GM23248 (cell line): ENCODE results near the gene ATAD3A. TPM values are rescaled to one million over a fixed set of nuclear protein-coding genes. Genes with fewer than 3 reads are reported as not detected.
"Not testable (repeated sequence)": the region's sequence is repeated elsewhere in the genome, so short reads cannot be mapped to it uniquely, and the experiment has no call there.

ENCODE experiments used
- DNase-seq: peaks from one replicate; pipeline ENCODE4 v3.0.0-alpha.2; 2015
- H2AFZ ChIP-seq: fragments of 200-600 bp; sonication (generic); 2 replicates; pipeline ENCODE4 v1.6.1; 2016; ENCODE audit warnings: antibody characterized with exemption
- H3F3A ChIP-seq: fragments of 200-600 bp; sonication (generic); 2 replicates; pipeline ENCODE4 v1.6.1; 2016; ENCODE audit warnings: mild to moderate bottlenecking, antibody characterized with exemption, mixed run types; ENCODE audit not compliant: insufficient read depth
- H3K27ac ChIP-seq: fragments of 200-600 bp; sonication (generic); 2 replicates; pipeline ENCODE4 v1.5.1; 2016; ENCODE audit warnings: mild to moderate bottlenecking
- H3K27me3 ChIP-seq: fragments of 200-600 bp; sonication (generic); replicated peaks from 2 replicates; pipeline ENCODE4 v1.6.1; 2016; ENCODE audit warnings: mild to moderate bottlenecking; ENCODE audit not compliant: insufficient read depth
- H3K36me3 ChIP-seq: fragments of 200-600 bp; sonication (generic); 2 replicates; pipeline ENCODE4 v1.6.1; 2016; ENCODE audit warnings: low read depth, mild to moderate bottlenecking
- H3K4me1 ChIP-seq: fragments of 200-600 bp; sonication (generic); 2 replicates; pipeline ENCODE4 v1.6.1; 2016; ENCODE audit warnings: mild to moderate bottlenecking; ENCODE audit not compliant: insufficient read depth
- H3K4me2 ChIP-seq: fragments of 200-600 bp; sonication (generic); one replicate; pipeline ENCODE4 v1.6.1; 2016; ENCODE audit warnings: mild to moderate bottlenecking; ENCODE audit not compliant: unreplicated experiment
- H3K4me3 ChIP-seq: fragments of 200-600 bp; sonication (generic); 2 replicates; pipeline ENCODE4 v1.5.1; 2016; ENCODE audit warnings: mild to moderate bottlenecking
- H3K79me2 ChIP-seq: fragments of 200-600 bp; sonication (generic); 2 replicates; pipeline ENCODE4 v1.6.1; 2016; ENCODE audit warnings: mild to moderate bottlenecking; ENCODE audit not compliant: insufficient read depth
- H3K9ac ChIP-seq: fragments of 200-600 bp; sonication (generic); 2 replicates; pipeline ENCODE4 v1.6.1; 2016; ENCODE audit warnings: mild to moderate bottlenecking
- H3K9me2 ChIP-seq: fragments of 200-600 bp; sonication (generic); 2 replicates; pipeline ENCODE4 v1.6.1; 2016; ENCODE audit warnings: mixed run types, mild to moderate bottlenecking, moderate library complexity; ENCODE audit not compliant: insufficient read depth
- H3K9me3 ChIP-seq: fragments of 200-600 bp; sonication (generic); one replicate; pipeline ENCODE4 v1.6.1; 2017; ENCODE audit warnings: low read depth
- H4K20me1 ChIP-seq: fragments of 200-600 bp; sonication (generic); 2 replicates; pipeline ENCODE4 v1.6.0; 2016; ENCODE audit not compliant: insufficient read depth
- EZH2 ChIP-seq: fragments of 200-600 bp; sonication (generic); IDR thresholded peaks from 2 replicates; pipeline ENCODE4 v1.6.1; 2018; ENCODE audit warnings: antibody characterized with exemption, mild to moderate bottlenecking; ENCODE audit not compliant: insufficient read depth, poor library complexity, severe bottlenecking
- EZH2phosphoT487 ChIP-seq: fragments of 200-600 bp; sonication (generic); IDR thresholded peaks from 2 replicates; pipeline ENCODE4 v1.6.1; 2018; ENCODE audit warnings: antibody characterized with exemption, moderate library complexity, mild to moderate bottlenecking, low read depth; ENCODE audit not compliant: insufficient read depth
- WGBS, 2 experiments: methylation state at CpG; one replicate each; pipeline ENCODE4 v1.1.6; 2015 to 2017; ENCODE audit warnings: low lambda C conversion rate in 2 of 2, low coverage in 1 of 2; ENCODE audit errors: missing lambda C conversion rate in 2 of 2; 5-methylcytosine and 5-hydroxymethylcytosine counted together
- in situ Hi-C: fragments of 300-500 bp; cut with MboI; formaldehyde crosslinking; loops from 2 replicates; pipeline ENCODE4 v1.15.0; 2020
- polyA plus RNA-seq: library from polyadenylated mRNA; unstranded; fragments of >200 nt; fragmentation: Nextera tagmentation; extraction: Ambion mirVana; gene quantifications from 2 replicates; pipeline ENCODE4 v1.2.1, GENCODE V29; 2016
- total RNA-seq: library from RNA; depleted of rRNA; stranded (reverse); fragments of >200 nt; shearing (Covaris generic); gene quantifications from 2 replicates; pipeline ENCODE4 v1.2.3, GENCODE V29; 2014

ATAD3A gene
- total and polyA plus RNA-seq, 2 experiments from 2014 or later, result 42.8 to 45.8 TPM

GRCh38 chr1:1531947-1532346, 20.0 kb downstream of the ATAD3A start:
- 98 to 99% methylated on average over 4 of the region's 4 CpGs for WGBS, 2 experiments
- no peak overlapping the region for H2AFZ ChIP-seq

DNA sequence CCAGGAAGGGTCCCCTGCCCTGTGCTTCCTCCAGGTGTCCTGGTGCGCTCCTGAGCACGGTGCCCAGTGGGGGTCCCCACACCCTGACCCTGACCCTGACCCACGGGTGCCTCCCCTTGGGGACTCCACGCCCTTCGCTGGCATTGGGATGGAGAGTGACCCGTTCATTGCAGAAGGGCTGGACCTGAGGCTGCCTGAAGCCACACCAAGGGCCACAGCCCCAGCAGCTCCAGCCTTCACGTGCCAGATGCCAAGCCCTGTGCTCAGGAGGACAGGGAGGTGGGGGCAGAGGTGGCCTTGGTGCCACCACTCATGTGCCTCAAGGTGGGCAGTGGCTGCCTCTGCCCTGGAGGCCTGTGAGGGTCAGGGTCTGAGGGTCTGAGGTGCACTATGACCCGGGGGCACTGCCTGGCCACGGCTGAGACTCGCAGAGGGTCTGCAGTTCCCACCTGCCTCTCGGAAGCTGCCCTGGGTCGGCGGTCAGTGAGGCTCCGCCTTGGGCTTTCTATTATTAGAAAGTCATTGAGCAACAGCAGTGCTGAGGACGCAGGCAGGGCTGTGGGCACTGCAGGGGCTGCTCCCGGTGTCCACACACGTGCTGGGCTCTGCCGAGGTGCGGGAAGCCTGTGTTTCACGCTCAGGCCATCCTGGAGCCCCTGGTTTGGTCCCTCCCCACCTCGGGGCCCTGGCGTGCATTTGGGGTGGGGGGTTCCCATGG, 21.4 kb downstream of the ATAD3A start:
- H3K9ac ChIP-seq, H3K9me3 ChIP-seq, H3K4me3 ChIP-seq, H2AFZ ChIP-seq, H3K27me3 ChIP-seq, H3K27ac ChIP-seq, in situ Hi-C loops, H3K9me2 ChIP-seq, DNase-seq, H3K4me2 ChIP-seq, H3K4me1 ChIP-seq, H4K20me1 ChIP-seq: not testable (repeated sequence)
- Histone ChIP-seq H3F3A (peaks cover 12% of the 10 kb centered on the region; the same call in 1 of the 2 replicates), H3K79me2 (peaks cover 15% of the 10 kb centered on the region), H3K36me3 (peaks cover 12% of the 10 kb centered on the region; the same call in 1 of the 2 replicates)
- WGBS, 2 experiments, result 77 to 88% methylated on average over 13 to 16 of the region's 22 CpGs

More at GRCh38 chr1:1531947-1532346, 20.0 kb downstream of the ATAD3A start:
- Histone ChIP-seq H3K4me1 (no peaks in the 10 kb centered on the region), H4K20me1 (no peaks in the 10 kb centered on the region), H3F3A (peaks cover 12% of the 10 kb centered on the region; the same call in 1 of the 2 replicates), H3K9me2 (no peaks in the 10 kb centered on the region), H3K36me3 (peaks cover 12% of the 10 kb centered on the region; the same call in 1 of the 2 replicates), H3K27me3 (no peaks in the 10 kb centered on the region), H3K4me3 (no peak overlapping the region), H3K79me2 (0 out of 2 replicates have a peak, but pooled peaks cover 6% of the 10 kb centered on the region), H3K9ac (no peak overlapping the region), H3K4me2 (no peak overlapping the region), H3K27ac (no peak overlapping the region), H3K9me3 (no peaks in the 10 kb centered on the region)
- in situ Hi-C loops, result no loop called here
- TF ChIP-seq EZH2 (no peak), EZH2phosphoT487 (no peak)
- no peak for DNase-seq

DNA sequence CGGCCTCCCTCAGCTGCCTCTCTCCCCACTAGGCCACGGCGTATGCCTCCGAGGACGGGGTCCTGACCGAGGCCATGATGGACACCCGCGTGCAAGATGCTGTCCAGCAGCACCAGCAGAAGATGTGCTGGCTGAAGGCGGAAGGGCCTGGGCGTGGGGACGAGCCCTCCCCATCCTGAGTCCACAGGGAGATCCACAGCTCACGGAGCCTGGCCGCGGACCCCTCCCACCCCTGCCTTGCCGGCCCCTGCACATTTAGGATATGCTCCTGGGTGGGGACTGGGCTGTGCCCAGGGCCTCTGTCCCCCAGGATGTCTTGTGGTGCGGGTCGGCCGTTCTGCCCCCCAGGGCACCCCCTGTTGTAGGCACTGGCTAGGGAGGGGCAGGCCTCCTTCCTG, 21.9 kb downstream of the ATAD3A start:
- H3K4me1 ChIP-seq, in situ Hi-C loops: not testable (repeated sequence)
- WGBS, 2 experiments, result 88 to 90% methylated on average over 11 to 18 of the region's 18 CpGs

GRCh38 chr1:1534401-1535154, 22.6 kb downstream of the ATAD3A start:
- Histone ChIP-seq H3K4me3 (no peak overlapping the region), H3K9me2 (no peaks in the 10 kb centered on the region), H3K79me2 (peaks cover 26% of the 10 kb centered on the region), H3K9ac (no peak overlapping the region), H3F3A (peaks cover 12% of the 10 kb centered on the region; the same call in 1 of the 2 replicates), H2AFZ (no peak overlapping the region), H3K9me3 (no peaks in the 10 kb centered on the region), H3K4me2 (no peak overlapping the region), H3K27me3 (no peaks in the 10 kb centered on the region), H3K36me3 (peaks cover 11% of the 10 kb centered on the region; the same call in 1 of the 2 replicates), H3K4me1 (no peaks in the 10 kb centered on the region), H4K20me1 (no peaks in the 10 kb centered on the region), H3K27ac (no peak overlapping the region)
- no peak for TF ChIP-seq EZH2
- no peak for TF ChIP-seq EZH2phosphoT487
- in situ Hi-C loops, result no loop called here
- WGBS, 2 experiments, result 94 to 97% methylated on average over 10 to 31 of the region's 31 CpGs
- DNase-seq, result no peak

More for the DNA sequence above, 21.9 kb downstream of the ATAD3A start:
- H3K27me3 ChIP-seq, H3K27ac ChIP-seq, H3K9me3 ChIP-seq, H2AFZ ChIP-seq, DNase-seq, H3K4me3 ChIP-seq, H3K9ac ChIP-seq, H4K20me1 ChIP-seq, H3K4me2 ChIP-seq, H3K9me2 ChIP-seq: not testable (repeated sequence)
- H3K36me3 ChIP-seq, result peaks cover 12% of the 10 kb centered on the region; the same call in 1 of the 2 replicates
- peaks cover 20% of the 10 kb centered on the region for H3K79me2 ChIP-seq
- H3F3A ChIP-seq, result peaks cover 12% of the 10 kb centered on the region; the same call in 1 of the 2 replicates
